NCI-H345 (cell line): ENCODE results near the gene KRT13.
A peak's percentile ranks its signal among the peaks of the same experiment; 100 is the strongest.
"Not testable (repeated sequence)": the region's sequence is repeated elsewhere in the genome, so short reads cannot be mapped to it uniquely, and the experiment has no call there.

Experiments used
- DNase-seq: peaks from one replicate; lab custom pipeline; 2025; lab: John Stamatoyannopoulos, UW

The KRT13 gene

GRCh38 chr17:41505007-41505808 lies at the start of gene KRT13:
Gene KRT13, minus strand, starts transcription at chr17:41505612. Its CDS starts 62 bp downstream, at chr17:41505550.
- DNase-seq: no peak

- DNase-seq: no peak
These were observed 48.7 kb upstream of the KRT13 start for GRCh38 chr17:41553987-41554680.

GRCh38 chr17:41553176-41553575 lies 47.8 kb upstream of the KRT13 start:
- no peak for DNase-seq

GRCh38 chr17:41552455-41552854 lies 47.0 kb upstream of the KRT13 start:
- DNase-seq: no peak

GRCh38 chr17:41551365-41551764 lies 46.0 kb upstream of the KRT13 start:
- no peak for DNase-seq

- no peak for DNase-seq
These were observed 44.2 kb upstream of the KRT13 start for GRCh38 chr17:41549596-41550039.

- peak; percentile 77 for DNase-seq
These were observed 43.6 kb upstream of the KRT13 start for GRCh38 chr17:41548844-41549595.

- peak; percentile 42 for DNase-seq
These were observed 42.8 kb upstream of the KRT13 start for GRCh38 chr17:41547921-41548843.

GRCh38 chr17:41547378-41547841 lies 42.0 kb upstream of the KRT13 start:
- DNase-seq: peak; percentile 42

- no peak for DNase-seq
These were observed 41.4 kb upstream of the KRT13 start for GRCh38 chr17:41546819-41547218.

- DNase-seq: no peak
These were observed 40.5 kb upstream of the KRT13 start for GRCh38 chr17:41545829-41546410.

- DNase-seq: no peak
These were observed 39.5 kb upstream of the KRT13 start for GRCh38 chr17:41544935-41545334.

GRCh38 chr17:41544491-41544892 lies 39.1 kb upstream of the KRT13 start:
- DNase-seq: peak; percentile 52

- not testable (repeated sequence) for DNase-seq
These were observed 37.4 kb upstream of the KRT13 start for GRCh38 chr17:41542786-41543185.

- DNase-seq: no peak
These were observed 36.9 kb upstream of the KRT13 start for GRCh38 chr17:41542357-41542756.

- DNase-seq: no peak
These were observed 35.7 kb upstream of the KRT13 start for GRCh38 chr17:41540921-41541625.

GRCh38 chr17:41539979-41540701 lies 34.7 kb upstream of the KRT13 start:
- DNase-seq: peak; percentile 62

GRCh38 chr17:41539071-41539492 lies 33.7 kb upstream of the KRT13 start:
- no peak for DNase-seq

- no peak for DNase-seq
These were observed 33.2 kb upstream of the KRT13 start for GRCh38 chr17:41538565-41538991.

- no peak for DNase-seq
These were observed 32.6 kb upstream of the KRT13 start for GRCh38 chr17:41537990-41538389.
